CD14-positive monocyte (primary cell): ENCODE measurements around the gene PPP1R1B. TPM values are rescaled to one million over a fixed set of nuclear protein-coding genes. Genes with fewer than 3 reads are reported as not detected.

Experiments used
- DNase-seq, 3 donors: peaks; one replicate each; pipeline ENCODE4 v3.0.0-alpha.2; 2011 to 2022
- H2AFZ ChIP-seq: 2 replicates; pipeline ENCODE4 v1.6.0; 2012; ENCODE audit warnings: mild to moderate bottlenecking, low read depth, low read length, inconsistent platforms; ENCODE audit not compliant: insufficient read depth, poor library complexity, severe bottlenecking
- H3K27ac ChIP-seq, 2 donors: 1 replicate in 1 of 2; 2 replicates in 1 of 2; pipeline ENCODE4 v1.5.1; 2012 to 2013; ENCODE audit warnings: low read length in 2 of 2, control low read depth in 1 of 2, inconsistent platforms in 1 of 2, low read depth in 1 of 2, mild to moderate bottlenecking in 1 of 2
- H3K27me3 ChIP-seq, 2 donors: one replicate each; pipeline versions ENCODE4 v1.6.0 to v1.6.1; 2011 to 2013; ENCODE audit warnings: low read length in 2 of 2; ENCODE audit not compliant: control insufficient read depth in 2 of 2, insufficient read depth in 2 of 2
- H3K36me3 ChIP-seq, 2 donors: replicated peaks in 1 of 2; 1 replicate in 1 of 2; 2 replicates in 1 of 2; pipeline versions ENCODE4 v1.5.1 to v1.6.1; 2012 to 2013; ENCODE audit warnings: low read length in 2 of 2, control low read depth in 1 of 2, inconsistent platforms in 1 of 2, mild to moderate bottlenecking in 1 of 2; ENCODE audit not compliant: insufficient read depth in 2 of 2, control insufficient read depth in 1 of 2
- H3K4me1 ChIP-seq, 2 donors: 1 replicate in 1 of 2; 2 replicates in 1 of 2; pipeline versions ENCODE4 v1.5.1 to v1.6.1; 2012 to 2013; ENCODE audit warnings: low read length in 2 of 2, control low read depth in 1 of 2, inconsistent platforms in 1 of 2, mild to moderate bottlenecking in 1 of 2, moderate library complexity in 1 of 2; ENCODE audit not compliant: insufficient read depth in 2 of 2, control insufficient read depth in 1 of 2
- H3K4me2 ChIP-seq: replicated peaks from 2 replicates; pipeline ENCODE3; 2012; ENCODE audit warnings: low read length, moderate library complexity, mild to moderate bottlenecking; ENCODE audit not compliant: poor library complexity, severe bottlenecking; ENCODE audit errors: extremely low read depth
- H3K4me3 ChIP-seq, 3 experiments: fragments of 200-600 bp in 1 of 3; sonication (generic) in 1 of 3; replicated peaks in 1 of 3; 1 replicate in 2 of 3; 2 replicates in 1 of 3; pipeline ENCODE4 v1.5.1; 2011 to 2013; ENCODE audit warnings: low read length in 3 of 3, mild to moderate bottlenecking in 3 of 3, control low read depth in 2 of 3, low read depth in 2 of 3, inconsistent platforms in 1 of 3, moderate library complexity in 1 of 3
- H3K79me2 ChIP-seq: 2 replicates; pipeline ENCODE4 v1.6.0; 2012; ENCODE audit warnings: mild to moderate bottlenecking, control low read depth, inconsistent platforms, low read length, moderate library complexity; ENCODE audit not compliant: insufficient read depth
- H3K9ac ChIP-seq: 2 replicates; pipeline ENCODE4 v1.6.0; 2017; ENCODE audit warnings: low read length, mild to moderate bottlenecking; ENCODE audit not compliant: insufficient read depth, poor library complexity, severe bottlenecking
- H3K9me3 ChIP-seq, 2 donors: replicated peaks in 1 of 2; 1 replicate in 1 of 2; 2 replicates in 1 of 2; pipeline versions ENCODE4 v1.5.1 to v1.6.1; 2012 to 2013; ENCODE audit warnings: low read length in 2 of 2, control low read depth in 1 of 2; ENCODE audit not compliant: control insufficient read depth in 1 of 2, insufficient read depth in 1 of 2
- H4K20me1 ChIP-seq: 2 replicates; pipeline ENCODE4 v1.6.0; 2012; ENCODE audit warnings: mild to moderate bottlenecking, low read length, control low read depth, moderate library complexity; ENCODE audit not compliant: insufficient read depth
- H3K27ac Mint-ChIP-seq, 7 donors: one replicate each; pipeline ENCODE4 v1.8.0; 2020; ENCODE audit warnings: mild to moderate bottlenecking in 7 of 7, mixed read lengths in 7 of 7, moderate library complexity in 6 of 7, inconsistent platforms in 2 of 7
- H3K27me3 Mint-ChIP-seq, 3 donors: one replicate each; pipeline ENCODE4 v1.8.0; 2021 to 2022; ENCODE audit warnings: low read depth in 3 of 3, mild to moderate bottlenecking in 3 of 3, mixed read lengths in 3 of 3, moderate library complexity in 3 of 3, inconsistent platforms in 1 of 3
- H3K36me3 Mint-ChIP-seq, 2 donors: one replicate each; pipeline ENCODE4 v1.8.0; 2020; ENCODE audit warnings: mixed read lengths in 2 of 2, inconsistent platforms in 1 of 2, mild to moderate bottlenecking in 1 of 2
- H3K4me1 Mint-ChIP-seq: one replicate; pipeline ENCODE4 v1.8.0; 2020; ENCODE audit warnings: mild to moderate bottlenecking, mixed read lengths
- H3K4me3 Mint-ChIP-seq, 2 donors: one replicate each; pipeline ENCODE4 v1.8.0; 2020; ENCODE audit warnings: mild to moderate bottlenecking in 2 of 2, mixed read lengths in 2 of 2, moderate library complexity in 1 of 2
- H3K9me3 Mint-ChIP-seq, 7 donors: one replicate each; pipeline ENCODE4 v1.8.0; 2020 to 2022; ENCODE audit warnings: mixed read lengths in 7 of 7, mild to moderate bottlenecking in 6 of 7, moderate library complexity in 6 of 7, inconsistent platforms in 2 of 7
- WGBS: methylation state at CpG from one replicate; pipeline ENCODE4 v1.1.5; 2013; ENCODE audit warnings: missing lambda C conversion rate; ENCODE audit not compliant: insufficient coverage; 5-methylcytosine and 5-hydroxymethylcytosine counted together
- intact Hi-C, 2 donors: fragments of 100-400 bp; cut with micrococcal nuclease; formaldehyde crosslinking; loops; one replicate each; pipeline versions ENCODE4 v1.15.0 to v1.15.1; 2023
- polyA plus RNA-seq, 3 donors: library from polyadenylated mRNA; depleted of rRNA in 1 of 3; unstranded in 2 of 3; stranded (reverse) in 1 of 3; fragments of 300-500 nt in 2 of 3; fragments of >200 nt in 1 of 3; fragmentation: Illumina TruSeq in 2 of 3; gene quantifications; 1 replicate in 2 of 3; 2 replicates in 1 of 3; pipeline ENCODE4 v1.2.3, GENCODE V29; 2012 to 2021
- TF ChIP-seq, protein P1 (sequence below): fragments of 200-600 bp; IDR thresholded peaks from one replicate; pipeline ENCODE4 v1.8.0; 2022; ENCODE audit warnings: antibody characterized with exemption, mild to moderate bottlenecking

PPP1R1B gene
- polyA plus RNA-seq, 3 donors = 0.05 TPM; not detected in 2

DNA sequence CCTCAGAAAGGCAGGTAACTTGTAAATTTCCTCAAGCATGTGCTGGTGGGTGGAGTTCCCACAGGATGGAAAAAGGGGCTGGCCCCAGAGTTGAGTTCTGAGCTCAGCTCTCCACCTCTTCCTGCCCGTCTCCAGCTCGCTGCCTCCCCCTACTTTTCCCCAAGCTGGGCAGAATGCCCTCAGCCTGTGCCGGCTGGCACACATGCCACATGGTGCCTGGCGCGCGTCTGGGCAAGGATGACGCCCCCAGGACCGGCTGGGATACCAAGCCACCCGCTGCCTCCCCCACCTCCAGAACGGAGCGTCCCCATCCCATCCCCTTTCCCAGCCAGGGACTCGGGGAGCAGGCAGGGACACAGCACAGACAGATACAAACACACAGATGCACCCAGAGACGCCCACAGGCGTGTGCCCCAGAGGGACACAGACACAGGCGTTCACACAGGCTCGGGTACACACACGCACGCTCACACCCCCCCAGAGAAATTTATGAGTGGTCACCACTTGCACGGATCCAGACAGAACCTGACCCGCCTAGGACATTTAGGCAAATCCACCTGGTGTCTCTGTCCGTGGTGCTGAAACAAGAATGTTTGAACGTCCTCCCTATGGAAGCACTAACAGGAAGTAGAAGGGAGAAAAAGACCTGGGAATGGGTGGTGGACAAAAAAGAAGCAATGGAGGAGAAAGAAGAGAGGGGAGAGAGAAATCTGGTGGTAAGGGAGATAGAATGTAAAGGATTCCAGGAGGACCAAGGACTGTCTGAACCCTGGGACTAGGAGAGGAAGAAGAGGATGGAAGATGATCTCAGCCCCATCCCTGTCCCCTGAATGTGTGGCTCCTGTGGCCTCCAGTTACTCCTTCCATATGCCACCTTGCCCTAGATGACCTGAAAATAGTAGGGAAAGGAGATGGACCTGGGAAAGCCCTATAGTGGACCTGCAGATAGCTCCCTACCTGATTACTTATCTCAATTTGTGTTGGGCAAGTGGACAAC is 34.5 kb upstream of the PPP1R1B start:
- Histone ChIP-seq H4K20me1 (no peaks in the 10 kb centered on the region), H3K4me2 (no peak overlapping the region), H2AFZ (no peak overlapping the region), H3K36me3 (no peaks in the 10 kb centered on the region), H3K9me3 (peaks cover 0 to 13% of the 10 kb centered on the region in 2 donors), H3K27ac (no peak overlapping the region), H3K79me2 (no peaks in the 10 kb centered on the region), H3K4me3 (no peak overlapping the region), H3K27me3 (peaks cover 29 to 49% of the 10 kb centered on the region in 2 donors), H3K9ac (no peak overlapping the region), H3K4me1 (no peaks in the 10 kb centered on the region)
- H3K27ac Mint-ChIP-seq = no peak overlapping the region
- H3K4me3 Mint-ChIP-seq = no peak overlapping the region
- intact Hi-C loops = no loop called here
- H3K4me1 Mint-ChIP-seq = no peaks in the 10 kb centered on the region
- H3K9me3 Mint-ChIP-seq = peaks cover 0 to 10% (median 3%) of the 10 kb centered on the region in 7 donors
- 8% methylated on average over 14 of the region's 22 CpGs for WGBS
- peaks cover 0 to 2% of the 10 kb centered on the region in 2 donors for H3K36me3 Mint-ChIP-seq
- TF ChIP-seq, protein P1, sequence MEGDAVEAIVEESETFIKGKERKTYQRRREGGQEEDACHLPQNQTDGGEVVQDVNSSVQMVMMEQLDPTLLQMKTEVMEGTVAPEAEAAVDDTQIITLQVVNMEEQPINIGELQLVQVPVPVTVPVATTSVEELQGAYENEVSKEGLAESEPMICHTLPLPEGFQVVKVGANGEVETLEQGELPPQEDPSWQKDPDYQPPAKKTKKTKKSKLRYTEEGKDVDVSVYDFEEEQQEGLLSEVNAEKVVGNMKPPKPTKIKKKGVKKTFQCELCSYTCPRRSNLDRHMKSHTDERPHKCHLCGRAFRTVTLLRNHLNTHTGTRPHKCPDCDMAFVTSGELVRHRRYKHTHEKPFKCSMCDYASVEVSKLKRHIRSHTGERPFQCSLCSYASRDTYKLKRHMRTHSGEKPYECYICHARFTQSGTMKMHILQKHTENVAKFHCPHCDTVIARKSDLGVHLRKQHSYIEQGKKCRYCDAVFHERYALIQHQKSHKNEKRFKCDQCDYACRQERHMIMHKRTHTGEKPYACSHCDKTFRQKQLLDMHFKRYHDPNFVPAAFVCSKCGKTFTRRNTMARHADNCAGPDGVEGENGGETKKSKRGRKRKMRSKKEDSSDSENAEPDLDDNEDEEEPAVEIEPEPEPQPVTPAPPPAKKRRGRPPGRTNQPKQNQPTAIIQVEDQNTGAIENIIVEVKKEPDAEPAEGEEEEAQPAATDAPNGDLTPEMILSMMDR = no peak
- H3K27me3 Mint-ChIP-seq = peaks cover 61 to 75% (median 61%) of the 10 kb centered on the region in 3 donors
- DNase-seq = no peak

DNA sequence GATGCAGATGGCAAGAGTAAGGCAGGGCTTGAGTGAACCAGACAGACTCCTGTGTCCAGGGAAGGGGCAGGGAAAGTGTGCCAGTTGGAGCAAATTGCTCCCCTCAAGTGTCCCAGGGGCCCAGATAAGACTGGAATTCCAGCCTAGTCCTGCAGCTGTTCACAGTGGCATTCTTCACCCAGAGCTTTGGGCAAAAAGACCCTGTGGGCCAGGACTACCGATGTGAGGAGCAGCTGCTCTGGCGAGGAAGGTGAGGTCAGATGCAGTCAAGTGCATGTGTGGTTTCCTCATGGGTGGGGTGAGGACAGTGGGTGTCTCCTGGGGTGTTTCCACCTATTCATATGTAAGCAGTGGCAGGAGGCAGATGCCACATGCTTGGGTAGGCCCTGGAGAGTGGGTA is 33.4 kb upstream of the PPP1R1B start:
- Mint-ChIP-seq H3K4me3 (peak overlapping the region in 1 of 2 donors; percentile 47), H3K36me3 (peaks cover 0 to 2% of the 10 kb centered on the region in 2 donors), H3K9me3 (peaks cover 0 to 12% (median 4%) of the 10 kb centered on the region in 7 donors), H3K27ac (no peak overlapping the region), H3K27me3 (peaks cover 70 to 84% (median 72%) of the 10 kb centered on the region in 3 donors), H3K4me1 (peaks cover 5% of the 10 kb centered on the region)
- H3K36me3 ChIP-seq = no peaks in the 10 kb centered on the region
- peaks cover 0 to 13% of the 10 kb centered on the region in 2 donors for H3K9me3 ChIP-seq
- H3K4me3 ChIP-seq = no peak overlapping the region
- DNase-seq = no peak
- H3K4me1 ChIP-seq = no peaks in the 10 kb centered on the region
- TF ChIP-seq, protein P1 = no peak
- H3K4me2 ChIP-seq = no peak overlapping the region
- peaks cover 39 to 60% of the 10 kb centered on the region in 2 donors for H3K27me3 ChIP-seq
- H2AFZ ChIP-seq = no peak overlapping the region
- H3K79me2 ChIP-seq = no peaks in the 10 kb centered on the region
- intact Hi-C loops = no loop called here
- H3K9ac ChIP-seq = no peak overlapping the region
- H4K20me1 ChIP-seq = no peaks in the 10 kb centered on the region
- H3K27ac ChIP-seq = no peak overlapping the region
- 85% methylated on average over 2 of the region's 2 CpGs for WGBS
